Measurements from ENCODE around the gene GPR148. TPM values are rescaled to one million over a fixed set of nuclear protein-coding genes. Genes with fewer than 3 reads are reported as not detected.

The GPR148 gene
- polyA plus RNA-seq, 1 donor from 2014 or later: not detected

DNA sequence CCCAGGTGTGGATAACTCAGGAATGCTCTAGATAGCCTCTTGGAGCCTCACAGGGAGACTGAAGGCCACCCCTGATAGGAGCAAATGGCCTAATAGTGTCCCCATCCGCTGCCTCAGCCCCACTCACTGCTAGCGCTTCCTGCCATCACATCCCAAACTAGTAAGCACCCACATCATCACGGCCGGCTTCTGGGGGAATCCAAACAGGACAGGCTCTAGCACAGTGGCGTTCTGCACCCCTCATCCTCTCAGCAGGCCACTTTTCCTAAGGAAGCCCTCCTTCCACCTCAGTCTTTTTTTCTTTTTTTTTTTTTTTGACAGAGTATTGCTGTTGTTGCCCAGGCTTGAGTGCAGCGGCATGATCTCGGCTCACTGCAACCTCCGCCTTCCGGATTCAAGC lies 20.2 kb downstream of the GPR148 start:
- no peaks in the 10 kb centered on the region for H3K36me3 ChIP-seq (ENCODE audit: insufficient read depth, low read length)
- no peaks in the 10 kb centered on the region for H3K79me2 ChIP-seq (replicated peaks; ENCODE audit: insufficient read depth, low read length)
- no peak overlapping the region for H2AFZ ChIP-seq (ENCODE audit: low read depth, low read length)
- no peak overlapping the region for H3K27ac ChIP-seq (ENCODE audit: low read length)
- no peak overlapping the region for H3K9ac ChIP-seq (ENCODE audit: low read length)
- no peak for TF ChIP-seq RAD21 (conservative IDR thresholded peaks at IDR 0.05)
- TF ChIP-seq SMC3 (conservative IDR thresholded peaks at IDR 0.05; ENCODE audit: poor library complexity): no peak
- no peak for TF ChIP-seq EP300 (conservative IDR thresholded peaks at IDR 0.05; ENCODE audit: poor library complexity, severe bottlenecking)
- TF ChIP-seq, protein P1, sequence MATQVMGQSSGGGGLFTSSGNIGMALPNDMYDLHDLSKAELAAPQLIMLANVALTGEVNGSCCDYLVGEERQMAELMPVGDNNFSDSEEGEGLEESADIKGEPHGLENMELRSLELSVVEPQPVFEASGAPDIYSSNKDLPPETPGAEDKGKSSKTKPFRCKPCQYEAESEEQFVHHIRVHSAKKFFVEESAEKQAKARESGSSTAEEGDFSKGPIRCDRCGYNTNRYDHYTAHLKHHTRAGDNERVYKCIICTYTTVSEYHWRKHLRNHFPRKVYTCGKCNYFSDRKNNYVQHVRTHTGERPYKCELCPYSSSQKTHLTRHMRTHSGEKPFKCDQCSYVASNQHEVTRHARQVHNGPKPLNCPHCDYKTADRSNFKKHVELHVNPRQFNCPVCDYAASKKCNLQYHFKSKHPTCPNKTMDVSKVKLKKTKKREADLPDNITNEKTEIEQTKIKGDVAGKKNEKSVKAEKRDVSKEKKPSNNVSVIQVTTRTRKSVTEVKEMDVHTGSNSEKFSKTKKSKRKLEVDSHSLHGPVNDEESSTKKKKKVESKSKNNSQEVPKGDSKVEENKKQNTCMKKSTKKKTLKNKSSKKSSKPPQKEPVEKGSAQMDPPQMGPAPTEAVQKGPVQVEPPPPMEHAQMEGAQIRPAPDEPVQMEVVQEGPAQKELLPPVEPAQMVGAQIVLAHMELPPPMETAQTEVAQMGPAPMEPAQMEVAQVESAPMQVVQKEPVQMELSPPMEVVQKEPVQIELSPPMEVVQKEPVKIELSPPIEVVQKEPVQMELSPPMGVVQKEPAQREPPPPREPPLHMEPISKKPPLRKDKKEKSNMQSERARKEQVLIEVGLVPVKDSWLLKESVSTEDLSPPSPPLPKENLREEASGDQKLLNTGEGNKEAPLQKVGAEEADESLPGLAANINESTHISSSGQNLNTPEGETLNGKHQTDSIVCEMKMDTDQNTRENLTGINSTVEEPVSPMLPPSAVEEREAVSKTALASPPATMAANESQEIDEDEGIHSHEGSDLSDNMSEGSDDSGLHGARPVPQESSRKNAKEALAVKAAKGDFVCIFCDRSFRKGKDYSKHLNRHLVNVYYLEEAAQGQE (IDR thresholded peaks at IDR 0.05; ENCODE audit: borderline replicate concordance): no peak
- no peak for TF ChIP-seq POLR2AphosphoS5 (IDR thresholded peaks at IDR 0.05)
- TF ChIP-seq TAF1 (IDR thresholded peaks at IDR 0.05; ENCODE audit: low read depth): no peak
- TF ChIP-seq EZH2 (IDR thresholded peaks at IDR 0.05; ENCODE audit: borderline replicate concordance, insufficient read depth, low read length, poor library complexity, severe bottlenecking): no peak
- TF ChIP-seq MXI1 (conservative IDR thresholded peaks at IDR 0.05; ENCODE audit: poor library complexity, severe bottlenecking): no peak
- TF ChIP-seq, protein P2, sequence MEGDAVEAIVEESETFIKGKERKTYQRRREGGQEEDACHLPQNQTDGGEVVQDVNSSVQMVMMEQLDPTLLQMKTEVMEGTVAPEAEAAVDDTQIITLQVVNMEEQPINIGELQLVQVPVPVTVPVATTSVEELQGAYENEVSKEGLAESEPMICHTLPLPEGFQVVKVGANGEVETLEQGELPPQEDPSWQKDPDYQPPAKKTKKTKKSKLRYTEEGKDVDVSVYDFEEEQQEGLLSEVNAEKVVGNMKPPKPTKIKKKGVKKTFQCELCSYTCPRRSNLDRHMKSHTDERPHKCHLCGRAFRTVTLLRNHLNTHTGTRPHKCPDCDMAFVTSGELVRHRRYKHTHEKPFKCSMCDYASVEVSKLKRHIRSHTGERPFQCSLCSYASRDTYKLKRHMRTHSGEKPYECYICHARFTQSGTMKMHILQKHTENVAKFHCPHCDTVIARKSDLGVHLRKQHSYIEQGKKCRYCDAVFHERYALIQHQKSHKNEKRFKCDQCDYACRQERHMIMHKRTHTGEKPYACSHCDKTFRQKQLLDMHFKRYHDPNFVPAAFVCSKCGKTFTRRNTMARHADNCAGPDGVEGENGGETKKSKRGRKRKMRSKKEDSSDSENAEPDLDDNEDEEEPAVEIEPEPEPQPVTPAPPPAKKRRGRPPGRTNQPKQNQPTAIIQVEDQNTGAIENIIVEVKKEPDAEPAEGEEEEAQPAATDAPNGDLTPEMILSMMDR (IDR thresholded peaks at IDR 0.05; ENCODE audit: poor library complexity, severe bottlenecking): no peak
- no peaks in the 10 kb centered on the region for H3K9me2 ChIP-seq (ENCODE audit: insufficient read depth, low read length)
- H3K4me2 ChIP-seq (ENCODE audit: low read length): no peak overlapping the region
- no peaks in the 10 kb centered on the region for H3K27me3 ChIP-seq (ENCODE audit: insufficient read depth, low read depth, low read length)
- H3K9me3 ChIP-seq (ENCODE audit: low read length): no peaks in the 10 kb centered on the region
- no peak overlapping the region for H3K4me3 ChIP-seq (ENCODE audit: low read length)
- no peaks in the 10 kb centered on the region for H3F3A ChIP-seq (ENCODE audit: insufficient read depth, low read length, poor library complexity, severe bottlenecking)
- no peaks in the 10 kb centered on the region for H4K20me1 ChIP-seq (ENCODE audit: insufficient read depth)

DNA sequence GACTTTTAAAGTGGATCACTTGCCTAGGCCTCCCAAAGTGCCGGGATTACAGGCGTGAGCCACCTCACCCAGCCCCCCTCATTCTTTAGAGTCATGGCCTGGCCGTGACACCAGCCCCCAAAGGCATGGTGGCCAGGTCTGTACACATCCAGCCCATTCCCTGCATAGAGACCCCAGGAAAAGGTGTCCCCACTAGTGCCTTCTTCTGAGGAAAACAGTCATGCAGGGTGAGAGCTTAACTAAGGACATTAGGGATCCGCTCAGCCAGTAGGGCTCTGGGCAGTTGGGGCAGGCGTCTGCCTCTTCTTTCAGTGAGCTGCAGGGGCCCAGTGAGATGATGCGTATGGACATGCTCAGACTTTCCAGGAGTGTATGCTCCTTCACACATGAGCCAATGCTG lies 20.8 kb downstream of the GPR148 start:
- H3K36me3 ChIP-seq (ENCODE audit: insufficient read depth, low read length): no peaks in the 10 kb centered on the region
- H4K20me1 ChIP-seq (ENCODE audit: insufficient read depth): no peaks in the 10 kb centered on the region
- H3K4me3 ChIP-seq (ENCODE audit: low read length): no peak overlapping the region
- H3K79me2 ChIP-seq (replicated peaks; ENCODE audit: insufficient read depth, low read length): no peaks in the 10 kb centered on the region
- no peaks in the 10 kb centered on the region for H3K9me2 ChIP-seq (ENCODE audit: insufficient read depth, low read length)
- no peak overlapping the region for H3K27ac ChIP-seq (ENCODE audit: low read length)
- H2AFZ ChIP-seq (ENCODE audit: low read depth, low read length): no peak overlapping the region
- H3F3A ChIP-seq (ENCODE audit: insufficient read depth, low read length, poor library complexity, severe bottlenecking): no peaks in the 10 kb centered on the region
- H3K9ac ChIP-seq (ENCODE audit: low read length): no peak overlapping the region
- H3K4me2 ChIP-seq (ENCODE audit: low read length): no peak overlapping the region
- no peaks in the 10 kb centered on the region for H3K9me3 ChIP-seq (ENCODE audit: low read length)
- peaks cover 3% of the 10 kb centered on the region for H3K27me3 ChIP-seq (ENCODE audit: insufficient read depth, low read depth, low read length)
- TF ChIP-seq SMC3 (conservative IDR thresholded peaks at IDR 0.05; ENCODE audit: poor library complexity) (no peak), POLR2AphosphoS5 (IDR thresholded peaks at IDR 0.05) (no peak), TAF1 (IDR thresholded peaks at IDR 0.05; ENCODE audit: low read depth) (no peak), RAD21 (conservative IDR thresholded peaks at IDR 0.05) (no peak), MXI1 (conservative IDR thresholded peaks at IDR 0.05; ENCODE audit: poor library complexity, severe bottlenecking) (no peak), EZH2 (IDR thresholded peaks at IDR 0.05; ENCODE audit: borderline replicate concordance, insufficient read depth, low read length, poor library complexity, severe bottlenecking) (no peak), EP300 (conservative IDR thresholded peaks at IDR 0.05; ENCODE audit: poor library complexity, severe bottlenecking) (no peak)
- TF ChIP-seq, protein P2 (IDR thresholded peaks at IDR 0.05; ENCODE audit: poor library complexity, severe bottlenecking): no peak
- TF ChIP-seq, protein P1 (IDR thresholded peaks at IDR 0.05; ENCODE audit: borderline replicate concordance): no peak
